ENCODE data around the gene MCF2L.

Gene MCF2L

GRCh38 chr13:112947796-112948195 lies 21.2 kb upstream of the MCF2L start:
- DNase-seq: no peak

DNA sequence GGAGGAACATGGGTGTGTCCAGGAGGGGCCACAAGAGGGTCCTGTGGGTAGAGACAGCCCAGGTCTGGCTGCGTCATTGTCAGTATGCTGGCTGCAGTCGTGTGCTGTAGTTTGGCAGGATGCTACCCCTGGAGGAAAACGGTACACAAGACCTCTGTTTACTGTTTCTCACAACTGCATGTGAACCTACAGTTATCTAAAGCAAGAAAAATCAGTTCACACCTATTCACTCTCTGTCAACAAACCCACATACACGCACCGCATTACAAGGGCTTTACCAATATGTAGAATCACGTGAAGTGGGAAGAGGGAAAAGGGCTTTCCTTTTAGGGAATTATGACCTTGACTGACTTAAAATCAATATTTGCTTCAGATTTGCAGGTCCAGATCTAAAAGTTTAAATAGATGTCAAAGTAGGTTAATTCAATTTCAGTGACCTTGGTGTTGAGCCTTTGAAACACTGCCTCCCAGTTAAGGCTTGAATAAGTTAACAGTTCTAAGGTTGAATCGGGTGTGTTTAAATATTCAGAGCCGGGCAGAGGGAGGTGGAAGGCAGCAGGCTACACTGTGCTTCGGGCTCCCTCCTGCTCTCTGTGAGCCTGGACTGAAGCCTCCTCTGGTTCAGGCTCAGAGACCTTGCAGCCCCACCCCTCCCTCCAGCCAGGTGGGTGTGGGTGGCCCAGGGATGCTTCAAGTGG lies 17.2 kb upstream of the MCF2L start:
- no peak for DNase-seq

DNA sequence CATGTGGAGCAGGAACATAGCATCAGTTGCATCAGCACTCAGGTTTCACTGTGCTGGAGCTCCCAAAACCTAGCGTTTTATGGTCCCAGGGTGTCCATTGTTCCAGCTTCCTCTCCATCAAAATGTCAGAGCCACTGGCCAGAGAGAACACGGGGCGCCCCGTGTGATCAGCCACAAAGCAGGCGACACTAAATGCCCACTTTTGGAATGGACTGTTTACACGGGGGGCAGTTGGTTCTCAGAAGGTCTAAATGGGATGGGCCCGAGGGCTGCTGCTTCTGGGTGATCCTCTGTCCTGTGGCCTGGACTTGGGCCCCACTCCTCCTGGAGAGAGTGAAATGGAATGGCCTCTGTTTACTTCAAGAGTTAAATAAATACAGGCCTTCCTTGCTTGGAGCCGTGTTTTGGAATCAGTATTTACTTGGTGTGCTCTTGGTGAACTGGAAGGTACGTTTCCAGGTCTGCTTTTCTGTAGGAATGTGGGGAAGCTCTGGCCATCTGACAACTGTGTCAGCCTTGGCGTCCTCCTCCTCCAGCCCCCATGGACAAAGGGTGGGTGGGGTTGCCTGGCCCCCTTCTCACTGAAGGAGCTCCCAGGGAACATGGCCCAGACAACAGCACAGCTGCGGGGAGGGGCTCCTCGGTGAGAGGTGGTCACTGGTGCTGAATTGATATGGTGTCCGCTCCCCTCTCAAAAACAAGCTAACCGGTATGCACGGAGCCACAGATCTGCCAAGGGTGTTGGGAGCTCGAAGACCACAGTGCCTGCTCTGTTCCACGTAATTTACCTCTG lies 16.1 kb upstream of the MCF2L start:
- DNase-seq: no peak

DNA sequence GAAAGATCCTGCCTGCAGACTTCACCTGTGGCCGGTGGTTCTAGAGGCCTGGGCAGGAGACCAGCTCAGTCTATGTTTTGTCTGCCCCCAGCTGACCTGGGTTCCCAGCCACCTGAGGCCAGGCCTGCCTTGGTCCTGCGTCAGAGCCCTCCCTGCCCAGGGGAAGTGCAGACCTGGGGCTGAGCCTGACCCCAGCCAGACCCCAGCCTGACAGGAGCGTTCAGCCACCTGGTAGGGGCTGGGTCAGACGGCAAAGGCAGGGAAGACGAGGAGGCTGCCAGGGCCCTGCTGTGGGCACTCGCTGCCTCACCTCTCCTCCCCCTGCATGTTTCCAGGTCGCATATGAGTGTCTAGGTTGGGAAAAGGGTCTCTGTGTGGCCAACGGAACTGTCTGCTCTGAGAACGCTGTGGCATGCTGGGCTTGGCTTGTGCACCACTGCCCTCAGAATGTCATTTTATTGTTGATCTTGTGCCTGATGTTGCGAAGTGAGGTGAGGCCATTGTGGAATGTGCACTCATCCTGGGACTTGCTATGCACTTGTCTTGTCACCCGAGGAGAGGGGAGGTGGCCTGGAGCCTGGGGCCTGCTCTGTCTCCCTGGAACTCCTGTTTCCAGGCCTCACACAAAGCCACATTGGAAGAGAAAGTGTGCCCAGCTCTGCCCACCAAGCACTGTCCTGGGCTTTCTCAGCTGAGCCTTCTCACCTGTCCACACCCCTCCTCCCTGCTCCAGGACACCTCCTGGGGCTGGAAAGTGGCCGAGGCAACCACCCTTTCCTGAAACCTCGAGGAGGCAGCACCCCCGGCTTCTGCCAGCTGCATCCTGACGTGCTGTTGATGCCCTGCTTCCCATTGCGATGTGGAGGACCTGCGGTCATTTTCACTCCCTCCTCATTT lies 15.2 kb upstream of the MCF2L start:
- no peak for DNase-seq

DNA sequence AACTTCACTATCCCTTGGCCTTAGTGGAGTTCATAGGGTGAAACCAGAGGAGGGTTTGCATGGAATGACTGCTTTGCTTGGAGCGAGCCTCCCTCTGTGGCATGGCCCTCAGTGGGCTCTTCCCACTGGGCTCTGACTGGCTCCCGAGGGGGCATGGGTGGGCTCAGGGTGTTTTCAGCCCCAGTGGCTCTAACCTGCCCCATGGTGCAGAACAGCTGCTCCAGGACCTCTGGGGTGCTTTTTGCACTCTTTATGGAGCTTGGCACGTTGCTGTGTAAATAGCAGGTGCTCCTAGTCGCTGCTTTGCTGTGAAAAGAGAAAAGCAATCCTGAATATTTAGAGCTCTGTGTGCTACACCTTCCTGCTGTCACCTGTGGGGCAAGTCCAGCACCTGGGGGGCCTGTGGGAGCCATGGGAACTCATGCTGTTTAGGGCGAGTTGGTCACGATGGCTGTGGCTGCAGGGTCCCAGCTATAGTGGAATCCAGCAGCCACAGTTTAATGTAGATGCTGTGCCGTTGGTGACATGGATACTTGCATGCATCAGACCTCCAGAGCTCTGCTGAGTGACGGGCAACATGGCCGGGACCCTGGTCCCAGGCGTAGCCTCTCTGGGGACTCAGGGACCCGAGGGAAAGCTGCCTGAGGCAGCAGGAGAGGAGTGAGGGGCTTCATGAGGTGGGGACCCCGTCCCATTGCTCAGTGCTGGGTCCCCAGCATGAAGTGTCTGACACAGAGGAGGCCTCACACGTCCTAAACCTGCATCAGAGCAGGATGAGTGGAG lies 14.3 kb upstream of the MCF2L start:
- no peak for DNase-seq

DNA sequence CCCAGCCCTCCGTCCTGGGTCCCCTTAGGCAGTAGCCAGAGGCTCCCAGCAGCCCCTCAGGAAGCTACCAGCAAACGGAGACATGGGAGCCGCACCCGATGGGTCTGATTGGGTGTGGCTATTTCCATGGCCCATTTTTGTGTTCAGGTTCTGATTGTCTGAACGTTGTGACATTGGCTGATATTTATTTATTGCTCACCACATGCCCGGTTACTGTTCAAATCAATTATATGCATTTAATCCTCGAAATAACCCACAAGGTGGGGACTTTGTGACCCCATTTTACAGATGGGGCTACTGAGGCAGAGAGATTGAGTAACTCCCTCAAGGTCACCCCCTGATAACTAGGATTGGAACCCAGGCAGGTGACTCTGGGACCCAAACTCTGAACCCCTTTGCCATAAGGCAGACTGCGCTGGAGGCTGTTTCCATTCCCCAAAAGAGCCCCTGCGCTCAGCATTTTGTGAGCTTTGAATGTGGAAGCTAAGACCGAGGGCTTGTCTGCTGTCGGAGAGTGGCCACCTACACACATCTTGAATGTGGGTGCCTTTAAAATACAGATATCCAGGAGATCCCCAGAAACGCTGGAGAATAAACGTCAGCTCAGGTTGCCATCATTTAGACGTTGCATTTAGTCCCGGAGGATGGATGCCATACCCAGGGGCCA lies 13.6 kb upstream of the MCF2L start:
- DNase-seq: no peak

DNA sequence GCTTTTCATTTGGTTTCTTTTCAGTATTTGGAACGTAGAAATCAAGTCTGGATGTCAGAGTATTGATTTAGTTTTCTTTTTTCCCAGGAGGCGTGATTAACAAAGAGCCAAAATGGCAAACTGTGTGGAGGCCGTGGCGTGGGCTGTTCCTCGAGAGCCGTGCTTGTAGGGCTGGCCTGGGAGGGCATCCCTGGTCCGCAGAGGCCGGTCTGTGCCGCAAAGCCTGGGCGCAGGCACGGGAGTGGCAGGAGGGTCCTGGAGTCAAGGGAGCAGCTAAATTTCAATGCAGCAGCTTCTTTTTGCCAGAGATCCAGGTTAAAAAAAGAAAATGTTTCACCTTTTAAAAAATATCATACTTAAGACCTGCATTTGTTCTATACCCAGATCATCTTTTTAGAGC lies 13.1 kb upstream of the MCF2L start:
- DNase-seq: no peak

DNA sequence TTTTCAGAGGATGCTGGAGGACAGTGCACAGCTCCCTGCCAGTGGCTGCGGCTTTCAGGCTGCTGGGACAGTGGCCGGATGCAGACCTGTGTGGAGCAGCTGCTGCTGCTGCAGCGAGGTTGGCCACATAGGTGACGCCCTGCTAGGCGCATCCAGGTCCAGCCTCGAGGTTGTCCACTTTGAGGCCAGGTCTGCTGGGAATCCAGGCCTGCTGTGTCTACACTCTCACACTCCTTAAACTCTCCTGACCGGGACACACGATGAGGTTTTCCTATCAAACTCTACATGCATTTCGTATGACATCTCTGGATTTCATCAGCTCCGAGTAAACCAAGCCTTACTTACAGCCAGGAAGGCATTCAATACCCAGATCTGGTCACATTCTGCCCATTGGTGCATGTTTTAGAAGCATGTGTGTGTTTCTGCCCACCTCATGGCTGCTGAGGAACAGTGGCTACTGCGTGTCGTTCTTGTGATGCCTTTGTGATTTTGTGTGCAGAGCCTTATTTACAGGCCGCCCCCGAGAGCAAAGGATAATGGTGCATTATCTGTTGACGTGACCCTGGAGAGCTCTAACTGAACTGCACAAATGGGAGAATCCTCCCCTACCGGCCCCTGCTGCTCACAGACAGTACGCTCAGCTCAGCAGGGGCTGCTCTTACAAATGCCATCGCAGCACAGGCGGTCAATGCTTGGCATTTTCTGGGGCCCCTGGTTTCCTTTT lies 12.3 kb upstream of the MCF2L start:
- no peak for DNase-seq

- DNase-seq: no peak
These were observed 11.7 kb upstream of the MCF2L start for GRCh38 chr13:112957295-112957677.

GRCh38 chr13:112958127-112958989 lies 10.7 kb upstream of the MCF2L start:
- DNase-seq: no peak

GRCh38 chr13:112959206-112959605 lies 9.8 kb upstream of the MCF2L start:
- no peak for DNase-seq

GRCh38 chr13:112959701-112960542 lies 9.1 kb upstream of the MCF2L start:
- DNase-seq: no peak

DNA sequence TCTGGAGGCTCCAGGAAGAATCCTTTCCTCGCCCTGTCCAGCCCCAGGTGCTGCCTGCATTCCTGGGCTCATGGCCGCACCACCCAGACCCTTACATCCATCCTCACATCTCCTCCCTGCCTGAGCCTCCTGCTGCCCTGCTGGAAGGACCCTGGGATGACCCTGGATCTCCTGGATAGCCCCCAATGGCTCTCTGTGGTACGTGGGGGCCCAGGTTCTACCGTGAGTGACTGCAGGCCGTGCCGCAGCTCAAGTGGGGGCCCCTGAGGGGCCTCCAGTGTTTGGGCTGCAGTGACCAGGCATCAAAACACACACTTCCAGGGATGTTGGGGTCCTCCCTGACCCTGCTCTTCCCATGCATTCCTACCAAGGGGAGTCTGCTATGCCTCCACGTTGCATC lies 8.3 kb upstream of the MCF2L start:
- DNase-seq: no peak

DNA sequence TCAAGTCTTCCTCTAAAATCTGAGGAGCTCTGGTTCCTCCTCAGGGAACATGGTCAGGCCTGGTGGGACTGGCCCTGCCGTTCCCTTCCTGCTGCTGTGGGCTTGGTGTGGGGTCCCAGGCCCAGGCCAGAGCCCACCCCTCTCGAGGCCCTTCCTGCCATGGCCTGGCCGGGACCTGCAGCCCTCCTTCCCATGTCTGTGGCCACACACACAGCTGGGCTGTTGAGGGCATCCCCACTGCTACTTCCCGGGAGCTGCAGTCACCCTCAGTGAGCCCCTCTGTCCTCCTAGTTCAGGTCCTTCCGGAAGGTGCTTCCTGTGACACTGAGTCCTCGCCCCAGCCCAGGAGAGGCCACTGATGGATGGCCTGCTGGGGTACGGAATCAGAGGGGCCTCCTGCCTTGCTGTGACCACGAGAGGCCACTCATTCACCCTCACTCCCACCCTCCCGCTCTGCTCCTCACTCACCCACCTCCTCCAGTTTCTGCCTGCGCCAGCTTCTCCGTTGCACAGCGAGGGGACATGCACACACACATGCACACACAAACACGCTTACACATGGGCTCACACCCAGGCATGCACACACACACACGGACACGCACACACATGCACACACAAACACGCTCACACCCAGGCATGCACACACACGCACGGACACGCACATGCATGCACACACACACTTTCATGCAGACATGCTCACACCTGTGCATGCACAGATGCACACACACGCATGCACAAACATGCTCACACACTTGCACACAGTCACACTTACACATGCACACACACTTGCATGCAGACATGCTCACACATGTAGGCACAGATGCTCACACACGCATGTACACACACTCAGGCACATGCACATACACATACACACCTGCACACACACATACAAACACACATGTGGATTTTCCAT lies 7.3 kb upstream of the MCF2L start:
- no peak for DNase-seq

GRCh38 chr13:112962396-112962795 lies 6.6 kb upstream of the MCF2L start:
- no peak for DNase-seq

DNA sequence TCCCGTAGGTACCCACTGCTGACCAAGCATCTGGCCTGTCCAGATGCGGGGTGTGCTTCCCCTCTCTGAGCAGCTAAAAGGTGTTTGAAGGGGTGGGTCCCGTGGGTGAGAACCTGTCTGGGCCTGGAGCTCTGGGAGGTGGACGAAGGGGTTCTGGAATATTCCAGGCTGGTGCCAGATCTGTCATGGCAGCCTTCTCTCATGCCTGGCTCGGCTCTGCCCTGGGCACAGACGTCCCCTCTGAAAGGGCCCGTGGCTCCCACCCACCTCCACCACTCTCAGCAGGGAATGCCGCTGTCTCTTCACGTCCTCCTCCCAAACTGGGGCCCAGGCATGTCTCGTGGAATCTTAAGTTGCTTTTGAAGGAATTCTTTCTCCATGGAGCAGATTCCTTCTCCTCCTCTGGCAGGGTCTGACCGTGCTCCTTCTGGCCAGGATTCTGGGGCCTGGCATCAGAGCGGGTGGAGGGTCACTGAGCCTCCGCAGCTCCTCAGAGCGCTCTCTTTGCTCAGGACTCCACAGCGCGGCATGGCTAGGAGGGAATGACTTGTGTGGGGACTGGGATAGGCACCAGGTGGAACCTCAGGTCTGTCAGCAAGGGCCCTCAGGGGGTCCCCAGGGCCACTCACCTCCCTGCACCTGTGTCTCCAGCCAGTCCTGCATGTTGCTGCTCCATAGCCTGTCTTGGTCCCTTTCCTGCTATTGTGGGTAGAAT lies 5.9 kb upstream of the MCF2L start:
- DNase-seq: no peak

- DNase-seq: no peak
These were observed 5.4 kb upstream of the MCF2L start for GRCh38 chr13:112963641-112964040.
